SK-N-SH (cell line): ENCODE results near the gene SP110. TPM values are rescaled to one million over a fixed set of nuclear protein-coding genes. Genes with fewer than 3 reads are reported as not detected.

Experiments used
- CTCF ChIA-PET: fragments of 300-600, 350-600 bp; formaldehyde crosslinking; extraction: SDS; loops from one replicate; lab custom pipeline; 2021; lab: Yijun Ruan, JAX
- POLR2A ChIA-PET: fragments of 350-600 bp; sonication (Branson Sonifier 250); formaldehyde crosslinking; extraction: SDS; loops from one replicate; lab custom pipeline; 2020; ENCODE audit warnings: antibody characterized with exemption, inconsistent platforms; lab: Yijun Ruan, JAX
- DNase-seq: peaks from one replicate; pipeline ENCODE4 v3.0.0; 2012
- H2AFZ ChIP-seq: fragments of 200-600 bp; sonication (generic); 2 replicates; pipeline ENCODE4 v1.8.1; 2016; ENCODE audit warnings: antibody characterized with exemption, mild to moderate bottlenecking, low read depth
- H3F3A ChIP-seq: fragments of 200-600 bp; sonication (generic); replicated peaks from 2 replicates; pipeline ENCODE3; 2016; ENCODE audit warnings: antibody characterized with exemption, mild to moderate bottlenecking; ENCODE audit not compliant: insufficient read depth
- H3K27ac ChIP-seq, 2 experiments: fragments of 200-500 bp in 1 of 2; fragments of 200-600 bp in 1 of 2; sonication (Bioruptor generic) in 1 of 2; sonication (generic), shearing (Covaris generic) in 1 of 2; 2 replicates each; pipeline versions ENCODE4 v1.5.1 to v1.6.1; 2014 to 2016; ENCODE audit warnings: low read depth in 2 of 2, inconsistent platforms in 1 of 2, low read length in 1 of 2, mild to moderate bottlenecking in 1 of 2, mixed read lengths in 1 of 2
- H3K27me3 ChIP-seq: fragments of 200-600 bp; sonication (generic), shearing (Covaris generic); 2 replicates; pipeline ENCODE4 v1.6.1; 2016; ENCODE audit warnings: mixed run types; ENCODE audit not compliant: insufficient read depth
- H3K36me3 ChIP-seq, 2 experiments: fragments of 200-500 bp in 1 of 2; fragments of 200-600 bp in 1 of 2; sonication (Bioruptor generic) in 1 of 2; sonication (generic) in 1 of 2; replicated peaks in 1 of 2; 2 replicates each; pipeline versions ENCODE3 to v1.5.1; 2014 to 2016; ENCODE audit warnings: low read length in 1 of 2, mild to moderate bottlenecking in 1 of 2; ENCODE audit not compliant: insufficient read depth in 2 of 2, control insufficient read depth in 1 of 2
- H3K4me1 ChIP-seq, 2 experiments: fragments of 200-500 bp in 1 of 2; fragments of 200-600 bp in 1 of 2; sonication (Bioruptor generic) in 1 of 2; sonication (generic), shearing (Covaris generic) in 1 of 2; 2 replicates each; pipeline versions ENCODE4 v1.5.1 to v1.6.1; 2014 to 2016; ENCODE audit warnings: low read depth in 1 of 2, low read length in 1 of 2, mixed run types in 1 of 2; ENCODE audit not compliant: insufficient read depth in 2 of 2, control insufficient read depth in 1 of 2
- H3K4me2 ChIP-seq: fragments of 200-600 bp; sonication (generic), shearing (Covaris generic); 2 replicates; pipeline ENCODE4 v1.6.1; 2017; ENCODE audit warnings: mixed run types
- H3K4me3 ChIP-seq, 2 experiments: fragments of 200-500 bp in 1 of 2; fragments of 200-600 bp in 1 of 2; sonication (Bioruptor generic) in 1 of 2; sonication (generic), shearing (Covaris generic) in 1 of 2; 2 replicates each; pipeline versions ENCODE4 v1.5.1 to v1.8.1; 2014 to 2016; ENCODE audit warnings: low read depth in 2 of 2, inconsistent platforms in 1 of 2, low read length in 1 of 2, mild to moderate bottlenecking in 1 of 2, mixed read lengths in 1 of 2, moderate library complexity in 1 of 2
- H3K79me2 ChIP-seq: fragments of 200-600 bp; sonication (generic); 2 replicates; pipeline ENCODE4 v1.8.1; 2017; ENCODE audit warnings: mild to moderate bottlenecking; ENCODE audit not compliant: insufficient read depth
- H3K9ac ChIP-seq: fragments of 200-600 bp; sonication (generic); 2 replicates; pipeline ENCODE4 v1.6.1; 2017; ENCODE audit warnings: mixed run types
- H3K9me2 ChIP-seq: fragments of 200-600 bp; sonication (generic); 2 replicates; pipeline ENCODE4 v1.6.1; 2017; ENCODE audit warnings: mixed run types
- H3K9me3 ChIP-seq: fragments of 200-600 bp; sonication (generic); 2 replicates; pipeline ENCODE4 v1.6.1; 2017; ENCODE audit warnings: mixed run types, mild to moderate bottlenecking, moderate library complexity
- H4K20me1 ChIP-seq: fragments of 200-600 bp; sonication (generic); 2 replicates; pipeline ENCODE4 v1.6.1; 2017; ENCODE audit warnings: mild to moderate bottlenecking, mixed run types; ENCODE audit not compliant: insufficient read depth
- CTCF ChIP-seq: fragments of 200-600 bp; sonication (generic); IDR thresholded peaks from 2 replicates; pipeline ENCODE4 v1.6.1; 2017; ENCODE audit warnings: antibody characterized with exemption, mild to moderate bottlenecking, moderate library complexity
- FOSL2 ChIP-seq: IDR thresholded peaks from 2 replicates; pipeline ENCODE4 v1.4.0; 2012; ENCODE audit warnings: low read depth, mild to moderate bottlenecking, moderate library complexity, borderline replicate concordance
- FOXJ3 ChIP-seq: sonication (generic); formaldehyde crosslinking; IDR thresholded peaks from 2 replicates; pipeline ENCODE4 v1.5.1; 2020; ENCODE audit warnings: mild to moderate bottlenecking, missing genetic modification reagents
- FOXM1 ChIP-seq: IDR thresholded peaks from 2 replicates; pipeline ENCODE4 v1.4.0; 2012; ENCODE audit warnings: low read depth, mild to moderate bottlenecking
- GABPA ChIP-seq: IDR thresholded peaks from 2 replicates; pipeline ENCODE4 v1.4.0; 2012; ENCODE audit warnings: low read depth, mild to moderate bottlenecking
- GATA2 ChIP-seq: sonication (generic); formaldehyde crosslinking; IDR thresholded peaks from 2 replicates; pipeline ENCODE4 v1.5.0; 2020; ENCODE audit warnings: mild to moderate bottlenecking, missing genetic modification reagents
- IRF3 ChIP-seq: fragments of 150-350 bp; IDR thresholded peaks from 2 replicates; pipeline ENCODE4 v1.6.1; 2016; ENCODE audit warnings: mild to moderate bottlenecking, low read depth, low read length
- JUND ChIP-seq: IDR thresholded peaks from 2 replicates; pipeline ENCODE4 v1.4.0; 2012
- MEF2A ChIP-seq: IDR thresholded peaks from 2 replicates; pipeline ENCODE4 v1.4.0; 2012; ENCODE audit warnings: low read depth, borderline replicate concordance
- MXI1 ChIP-seq: IDR thresholded peaks from 2 replicates; pipeline ENCODE4 v1.6.1; 2012; ENCODE audit warnings: mild to moderate bottlenecking, low read depth, low read length, improper control_type of control experiment
- NRF1 ChIP-seq: IDR thresholded peaks from 2 replicates; pipeline ENCODE4 v1.6.1; 2012; ENCODE audit warnings: low read depth, mild to moderate bottlenecking, low read length
- RAD21 ChIP-seq: IDR thresholded peaks from 2 replicates; pipeline ENCODE4 v1.6.1; 2012; ENCODE audit warnings: mild to moderate bottlenecking, low read length
- RCOR1 ChIP-seq: fragments of 150-350 bp; IDR thresholded peaks from 2 replicates; pipeline ENCODE4 v1.6.1; 2017; ENCODE audit warnings: antibody characterized with exemption, low read length
- USF1 ChIP-seq: IDR thresholded peaks from 2 replicates; pipeline ENCODE4 v1.4.0; 2012; ENCODE audit warnings: low read depth, borderline replicate concordance
- USF2 ChIP-seq: fragments of 150-350 bp; IDR thresholded peaks from 2 replicates; pipeline ENCODE4 v1.6.1; 2017; ENCODE audit warnings: antibody characterized with exemption, low read length, low read depth, borderline replicate concordance
- YY1 ChIP-seq: IDR thresholded peaks from 2 replicates; pipeline ENCODE4 v1.4.0; 2012; ENCODE audit warnings: low read depth, mild to moderate bottlenecking
- WGBS: methylation state at CpG from one replicate; pipeline ENCODE4 v1.1.6; 2017; ENCODE audit warnings: low lambda C conversion rate; 5-methylcytosine and 5-hydroxymethylcytosine counted together
- polyA plus RNA-seq, 3 experiments: library from polyadenylated mRNA; depleted of rRNA; stranded (reverse); fragments of >200 nt; gene quantifications; 2 replicates each; pipeline ENCODE4 v1.2.3, GENCODE V29; 2012
- TF ChIP-seq, protein P1 (sequence below): IDR thresholded peaks from 2 replicates; pipeline ENCODE4 v1.4.0; 2012; ENCODE audit warnings: low read depth

SP110 gene
- polyA plus RNA-seq, 1 of the 3 experiments (the other 2 are of a cell fraction) = 10.4 TPM

DNA sequence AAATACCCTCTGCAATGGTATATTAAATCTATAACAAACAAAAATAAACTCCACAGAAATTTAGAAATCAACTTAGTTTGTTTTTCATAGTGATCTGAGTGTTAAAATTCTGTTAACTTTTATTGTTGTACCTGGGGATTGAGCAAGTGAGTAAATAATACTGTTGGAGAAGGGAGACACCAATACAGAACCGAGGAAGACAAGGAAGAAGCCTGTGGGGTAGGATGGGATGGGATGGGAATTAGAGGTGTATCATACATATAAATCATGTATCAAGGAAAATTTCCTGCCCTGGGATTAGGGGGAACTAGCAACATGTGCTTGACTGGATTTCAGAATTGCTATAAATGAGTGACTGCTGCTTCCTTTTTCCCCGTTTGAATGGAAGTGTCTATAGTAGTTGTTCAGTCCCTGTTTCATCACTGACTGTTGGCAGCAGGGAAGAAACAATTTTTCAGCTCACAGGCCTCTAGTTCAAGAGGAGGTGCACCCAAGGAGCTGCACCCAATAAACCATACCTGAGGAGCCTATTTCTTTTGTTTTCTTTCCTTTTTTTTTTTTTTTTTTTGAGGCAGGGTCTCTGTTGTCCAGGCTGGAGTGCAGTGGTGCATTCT, 53.1 kb downstream of the SP110 start:
- H3K9me2 ChIP-seq = no peaks in the 10 kb centered on the region
- H4K20me1 ChIP-seq = no peaks in the 10 kb centered on the region
- no peak overlapping the region for H3K27ac ChIP-seq
- H3F3A ChIP-seq = no peaks in the 10 kb centered on the region
- ChIA-PET POLR2A (no interaction called here), CTCF (interaction anchor here (0.7 kb wide), 1 partner anchor 216 kb away, joined by 3 read pairs; no protein-coding TSS in a partner anchor)
- no peak overlapping the region for H3K4me2 ChIP-seq
- no peak overlapping the region for H2AFZ ChIP-seq
- DNase-seq = no peak
- H3K36me3 ChIP-seq = no peaks in the 10 kb centered on the region
- 79% methylated on average over 2 of the region's 2 CpGs for WGBS
- no peaks in the 10 kb centered on the region for H3K27me3 ChIP-seq
- H3K9me3 ChIP-seq = no peaks in the 10 kb centered on the region
- no peaks in the 10 kb centered on the region for H3K79me2 ChIP-seq
- H3K4me3 ChIP-seq = no peak overlapping the region
- TF ChIP-seq USF1 (no peak), CTCF (no peak), FOSL2 (no peak), NRF1 (no peak), RAD21 (no peak), FOXM1 (no peak), MXI1 (no peak), FOXJ3 (CRISPR knock-in tag) (no peak), GABPA (no peak), RCOR1 (no peak), USF2 (no peak), MEF2A (no peak), IRF3 (no peak), YY1 (no peak), JUND (no peak), GATA2 (CRISPR knock-in tag) (no peak)
- TF ChIP-seq, protein P1, sequence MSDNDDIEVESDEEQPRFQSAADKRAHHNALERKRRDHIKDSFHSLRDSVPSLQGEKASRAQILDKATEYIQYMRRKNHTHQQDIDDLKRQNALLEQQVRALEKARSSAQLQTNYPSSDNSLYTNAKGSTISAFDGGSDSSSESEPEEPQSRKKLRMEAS = no peak
- H3K9ac ChIP-seq = no peak overlapping the region
- peaks cover 0 to 3% of the 10 kb centered on the region in 2 experiments; a peak in 1 of 4 replicates for H3K4me1 ChIP-seq
